H1 (cell line): ENCODE measurements around the gene MCEE. TPM values are rescaled to one million over a fixed set of nuclear protein-coding genes. Genes with fewer than 3 reads are reported as not detected.

Experiments
- CTCF ChIA-PET: fragments of 300-600 bp; sonication (Branson Sonifier 250); formaldehyde crosslinking; loops from one replicate; lab custom pipeline; 2021; ENCODE audit not compliant: partially characterized antibody; lab: Charles Lee
- POLR2A ChIA-PET: fragments of 300-600 bp; sonication (Branson Sonifier 250); formaldehyde crosslinking; loops from one replicate; lab custom pipeline; 2021; ENCODE audit warnings: inconsistent platforms; ENCODE audit not compliant: partially characterized antibody; lab: Charles Lee
- DNase-seq, 2 experiments: peaks; one replicate each; pipeline versions ENCODE4 v3.0.0 to v3.0.0-alpha.2; 2010 to 2022; ENCODE audit warnings: low spot score in 2 of 2, low read depth in 1 of 2, mixed read lengths in 1 of 2
- FAIRE-seq: peaks from 2 replicates; lab custom pipeline; 2011; peaks lifted over from hg19 to GRCh38; lab: Jason Lieb, UNC
- H2AFZ ChIP-seq: 2 replicates; pipeline ENCODE4 v1.8.1; 2012; ENCODE audit warnings: low read length, inconsistent platforms
- H2AK5ac ChIP-seq: 2 replicates; pipeline ENCODE4 v1.6.1; 2013; ENCODE audit warnings: low read depth, low read length
- H2BK120ac ChIP-seq: replicated peaks from 2 replicates; pipeline ENCODE3; 2013; ENCODE audit warnings: low read depth, low read length, inconsistent platforms
- H2BK12ac ChIP-seq: 2 replicates; pipeline ENCODE4 v1.6.1; 2013; ENCODE audit warnings: low read depth, low read length
- H2BK15ac ChIP-seq: 2 replicates; pipeline ENCODE4 v1.6.1; 2013; ENCODE audit warnings: low read length
- H2BK20ac ChIP-seq: 2 replicates; pipeline ENCODE4 v1.6.1; 2013; ENCODE audit warnings: low read length
- H2BK5ac ChIP-seq: 2 replicates; pipeline ENCODE4 v1.6.1; 2013; ENCODE audit warnings: low read depth, low read length
- H3K14ac ChIP-seq: 2 replicates; pipeline ENCODE4 v1.6.1; 2013; ENCODE audit warnings: inconsistent platforms; ENCODE audit not compliant: insufficient read length
- H3K18ac ChIP-seq: 2 replicates; pipeline ENCODE4 v1.6.1; 2013; ENCODE audit warnings: low read length; ENCODE audit errors: extremely low read depth
- H3K23ac ChIP-seq: 2 replicates; pipeline ENCODE4 v1.6.1; 2013; ENCODE audit warnings: inconsistent platforms; ENCODE audit not compliant: insufficient read length
- H3K23me2 ChIP-seq: 2 replicates; pipeline ENCODE4 v1.6.1; 2013; ENCODE audit warnings: low read depth, low read length
- H3K27ac ChIP-seq: 2 replicates; pipeline ENCODE4 v1.6.1; 2011; ENCODE audit warnings: low read depth, low read length, inconsistent platforms
- H3K27me3 ChIP-seq, 4 experiments: replicated peaks in 1 of 4; 1 replicate in 1 of 4; 2 replicates in 3 of 4; pipeline versions ENCODE4 v1.6.1 to v1.8.1; 2011 to 2013; ENCODE audit warnings: low read length in 3 of 4, mild to moderate bottlenecking in 3 of 4, inconsistent platforms in 2 of 4, mixed read lengths in 2 of 4, moderate library complexity in 1 of 4; ENCODE audit not compliant: control insufficient read depth in 3 of 4, insufficient read depth in 3 of 4; ENCODE audit errors: extremely low read depth in 1 of 4
- H3K36me3 ChIP-seq, 4 experiments: 2 replicates each; pipeline versions ENCODE4 v1.6.1 to v1.8.1; 2011 to 2013; ENCODE audit warnings: mild to moderate bottlenecking in 4 of 4, low read length in 3 of 4, moderate library complexity in 2 of 4, control low read depth in 1 of 4, inconsistent platforms in 1 of 4; ENCODE audit not compliant: insufficient read depth in 4 of 4, control insufficient read depth in 2 of 4
- H3K4ac ChIP-seq: replicated peaks from 2 replicates; pipeline ENCODE3; 2013; ENCODE audit warnings: low read length, low read depth, mixed read lengths, inconsistent platforms; ENCODE audit not compliant: insufficient read length
- H3K4me1 ChIP-seq, 4 experiments: replicated peaks in 1 of 4; 1 replicate in 1 of 4; 2 replicates in 3 of 4; pipeline versions ENCODE4 v1.6.1 to v1.8.1; 2011 to 2013; ENCODE audit warnings: low read length in 3 of 4, inconsistent platforms in 2 of 4, mixed read lengths in 1 of 4; ENCODE audit not compliant: insufficient read depth in 4 of 4, control insufficient read depth in 3 of 4
- H3K4me2 ChIP-seq, 2 experiments: 2 replicates each; pipeline versions ENCODE4 v1.6.1 to v1.8.1; 2011 to 2013; ENCODE audit warnings: low read depth in 2 of 2, low read length in 2 of 2, control low read depth in 1 of 2, inconsistent platforms in 1 of 2, mild to moderate bottlenecking in 1 of 2; ENCODE audit not compliant: insufficient read depth in 1 of 2
- H3K4me3 ChIP-seq, 4 experiments: fragments of 200-600, 300-600 bp in 1 of 4; sonication (generic), shearing (Covaris generic), sonication (Bioruptor Twin) in 1 of 4; 2 replicates each; pipeline versions ENCODE4 v1.5.1 to v1.8.1; 2011 to 2016; ENCODE audit warnings: low read length in 4 of 4, low read depth in 3 of 4, control low read depth in 2 of 4, inconsistent platforms in 2 of 4, mild to moderate bottlenecking in 2 of 4, mixed read lengths in 1 of 4, moderate library complexity in 1 of 4; ENCODE audit not compliant: insufficient read depth in 2 of 4; ENCODE audit errors: extremely low read depth in 1 of 4
- H3K56ac ChIP-seq: replicated peaks from 2 replicates; pipeline ENCODE3; 2013; ENCODE audit warnings: low read depth, mild to moderate bottlenecking, mixed read lengths, low read length, inconsistent platforms; ENCODE audit not compliant: insufficient read length
- H3K79me1 ChIP-seq: 2 replicates; pipeline ENCODE4 v1.6.1; 2013; ENCODE audit warnings: low read depth, low read length, control low read depth
- H3K79me2 ChIP-seq, 2 experiments: 2 replicates each; pipeline versions ENCODE4 v1.6.1 to v1.8.1; 2012 to 2013; ENCODE audit warnings: low read length in 2 of 2, mild to moderate bottlenecking in 2 of 2, inconsistent platforms in 1 of 2; ENCODE audit not compliant: insufficient read depth in 2 of 2, control insufficient read depth in 1 of 2
- H3K9ac ChIP-seq, 4 experiments: replicated peaks in 1 of 4; 1 replicate in 1 of 4; 2 replicates in 3 of 4; pipeline versions ENCODE4 v1.6.1 to v1.8.1; 2011 to 2013; ENCODE audit warnings: low read depth in 3 of 4, low read length in 3 of 4, control low read depth in 2 of 4, mild to moderate bottlenecking in 2 of 4, moderate library complexity in 2 of 4, inconsistent platforms in 1 of 4; ENCODE audit errors: extremely low read depth in 1 of 4
- H3K9me3 ChIP-seq, 2 experiments: 2 replicates each; pipeline versions ENCODE4 v1.6.1 to v1.8.1; 2012 to 2013; ENCODE audit warnings: mild to moderate bottlenecking in 2 of 2, moderate library complexity in 2 of 2, control low read depth in 1 of 2, inconsistent platforms in 1 of 2, low read depth in 1 of 2, low read length in 1 of 2, mixed read lengths in 1 of 2; ENCODE audit not compliant: insufficient read depth in 2 of 2
- H4K20me1 ChIP-seq, 2 experiments: replicated peaks in 1 of 2; 2 replicates each; pipeline versions ENCODE3 to v1.8.1; 2011 to 2013; ENCODE audit warnings: inconsistent platforms in 2 of 2, low read length in 2 of 2, mild to moderate bottlenecking in 1 of 2; ENCODE audit not compliant: insufficient read depth in 2 of 2, control insufficient read depth in 1 of 2
- H4K5ac ChIP-seq: 2 replicates; pipeline ENCODE4 v1.6.1; 2013; ENCODE audit warnings: low read length, low read depth, mixed read lengths, inconsistent platforms; ENCODE audit not compliant: insufficient read length
- H4K8ac ChIP-seq: 2 replicates; pipeline ENCODE4 v1.8.0; 2013; ENCODE audit warnings: mild to moderate bottlenecking, moderate library complexity, low read length, inconsistent platforms; ENCODE audit not compliant: insufficient read depth; ENCODE audit errors: extremely low read depth
- H4K91ac ChIP-seq: replicated peaks from 2 replicates; pipeline ENCODE3; 2013; ENCODE audit warnings: low read length, mixed read lengths, inconsistent platforms; ENCODE audit not compliant: insufficient read length
- KDM4A ChIP-seq: IDR thresholded peaks from one replicate; pipeline ENCODE4 v1.7.1; 2012; ENCODE audit warnings: low read depth, mild to moderate bottlenecking, moderate library complexity, low read length, inconsistent platforms; ENCODE audit not compliant: severe bottlenecking
- TAF7 ChIP-seq: optimal IDR thresholded peaks from 2 replicates; pipeline ENCODE3; 2011; ENCODE audit warnings: low read depth, mild to moderate bottlenecking, inconsistent platforms, low read length, moderate library complexity, borderline replicate concordance
- TCF12 ChIP-seq: IDR thresholded peaks from 2 replicates; pipeline ENCODE4 v1.6.1; 2011; ENCODE audit warnings: low read depth, mild to moderate bottlenecking, low read length
- WGBS, 2 experiments: shearing (Covaris generic) in 1 of 2; methylation state at CpG; one replicate each; pipeline versions ENCODE4 v1.1.6 to v1.1.7; 2013 to 2015; ENCODE audit warnings: low lambda C conversion rate in 2 of 2, mixed read lengths in 2 of 2, inconsistent platforms in 1 of 2, low coverage in 1 of 2, missing lambda C conversion rate in 1 of 2; ENCODE audit not compliant: insufficient replicate concordance in 2 of 2, insufficient coverage in 1 of 2, insufficient read length in 1 of 2; ENCODE audit errors: extremely low coverage in 1 of 2, missing lambda C conversion rate in 1 of 2; 5-methylcytosine and 5-hydroxymethylcytosine counted together
- polyA plus RNA-seq, 7 experiments: library from polyadenylated mRNA; depleted of rRNA in 3 of 7; stranded (reverse) in 5 of 7; unstranded in 2 of 7; fragments of >200 nt in 5 of 7; fragments of 200-250 nt in 2 of 7; gene quantifications; 1 replicate in 5 of 7; 2 replicates in 1 of 7; 4 replicates in 1 of 7; pipeline versions ENCODE4 v1.2.1 to v1.2.3, GENCODE V29; 2011 to 2013; ENCODE audit warnings: missing spikeins in 2 of 7, mixed read lengths in 2 of 7
- total RNA-seq: library from RNA; stranded (reverse); fragmentation: NEBNext Ultra II Directional; extraction: Animal tissue kit (Norgen Biotek cat#: 25700); gene quantifications from 2 replicates; pipeline ENCODE4 v1.2.1, GENCODE V29; 2021
- TF ChIP-seq, protein P1 (sequence below), 3 experiments: IDR thresholded peaks; 1 replicate in 2 of 3; 2 replicates in 1 of 3; pipeline versions ENCODE4 v1.5.1 to v1.6.1; 2011; ENCODE audit warnings: low read length in 3 of 3, mild to moderate bottlenecking in 3 of 3, inconsistent platforms in 2 of 3, low read depth in 1 of 3, moderate library complexity in 1 of 3; ENCODE audit not compliant: insufficient read depth in 1 of 3; ENCODE audit errors: control extremely low read depth in 1 of 3

Gene MCEE
- total and polyA plus RNA-seq, 2 of the 8 experiments (the other 6 are each of a cell fraction or from before 2014, with no cell fraction given), result 7.3 to 14.1 TPM

DNA sequence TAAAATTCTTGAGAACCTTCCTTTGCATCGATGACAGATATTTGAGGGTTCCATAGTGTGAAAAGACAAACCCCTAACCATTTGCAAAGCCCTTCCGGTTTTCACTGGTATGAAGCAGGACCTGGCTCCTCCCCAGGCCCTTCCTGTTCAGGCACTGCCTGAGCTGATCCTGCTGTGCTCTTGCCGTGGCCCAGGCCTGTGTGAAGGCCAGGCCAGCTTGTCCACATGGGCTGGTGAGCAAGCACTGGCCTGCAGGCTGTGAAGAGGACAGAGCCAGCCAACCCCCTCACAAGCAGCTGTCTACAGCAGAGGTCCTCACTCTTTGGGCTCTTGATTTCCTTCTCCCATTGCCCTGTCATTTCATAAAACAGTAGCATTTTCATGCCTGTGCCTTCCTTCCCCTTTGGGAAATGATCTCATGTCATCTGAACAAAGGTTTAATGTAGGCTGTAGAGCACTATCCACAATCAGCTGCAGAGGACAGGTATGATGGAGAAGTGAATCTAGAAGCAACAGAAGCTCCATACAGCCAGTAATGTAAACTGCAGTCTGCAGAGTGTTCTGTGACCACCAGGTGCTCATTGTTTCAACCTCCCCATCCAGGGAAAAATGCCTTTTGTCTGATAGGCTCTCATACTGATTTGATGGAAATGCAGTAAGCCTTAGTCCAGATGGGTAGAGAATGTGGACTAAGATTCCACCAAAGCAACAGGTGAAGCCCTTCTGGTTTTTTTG is 20.2 kb upstream of the MCEE start:
- no peak overlapping the region for H3K4me3 ChIP-seq
- no peak overlapping the region for H4K5ac ChIP-seq
- no peak overlapping the region for H3K4me2 ChIP-seq
- no peaks in the 10 kb centered on the region for H3K9me3 ChIP-seq
- TF ChIP-seq, protein P1, sequence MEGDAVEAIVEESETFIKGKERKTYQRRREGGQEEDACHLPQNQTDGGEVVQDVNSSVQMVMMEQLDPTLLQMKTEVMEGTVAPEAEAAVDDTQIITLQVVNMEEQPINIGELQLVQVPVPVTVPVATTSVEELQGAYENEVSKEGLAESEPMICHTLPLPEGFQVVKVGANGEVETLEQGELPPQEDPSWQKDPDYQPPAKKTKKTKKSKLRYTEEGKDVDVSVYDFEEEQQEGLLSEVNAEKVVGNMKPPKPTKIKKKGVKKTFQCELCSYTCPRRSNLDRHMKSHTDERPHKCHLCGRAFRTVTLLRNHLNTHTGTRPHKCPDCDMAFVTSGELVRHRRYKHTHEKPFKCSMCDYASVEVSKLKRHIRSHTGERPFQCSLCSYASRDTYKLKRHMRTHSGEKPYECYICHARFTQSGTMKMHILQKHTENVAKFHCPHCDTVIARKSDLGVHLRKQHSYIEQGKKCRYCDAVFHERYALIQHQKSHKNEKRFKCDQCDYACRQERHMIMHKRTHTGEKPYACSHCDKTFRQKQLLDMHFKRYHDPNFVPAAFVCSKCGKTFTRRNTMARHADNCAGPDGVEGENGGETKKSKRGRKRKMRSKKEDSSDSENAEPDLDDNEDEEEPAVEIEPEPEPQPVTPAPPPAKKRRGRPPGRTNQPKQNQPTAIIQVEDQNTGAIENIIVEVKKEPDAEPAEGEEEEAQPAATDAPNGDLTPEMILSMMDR (IDR thresholded peaks at IDR 0.05; ENCODE audit: control extremely low read depth in 1 of 3, insufficient read depth in 1 of 3, low read depth in 1 of 3, low read length in 3 of 3), result peak in 1 of 3 experiments; percentile 29; a peak in 1 of 4 replicates
- TF ChIP-seq TAF7 (no peak), KDM4A (no peak), TCF12 (no peak)
- H2BK12ac ChIP-seq, result no peak overlapping the region
- H3K79me1 ChIP-seq, result no peaks in the 10 kb centered on the region
- 83% methylated on average over 3 of the region's 3 CpGs; no CpG with 5 or more reads in 1 of the 2 experiments for WGBS, 2 experiments
- H3K56ac ChIP-seq, result no peak overlapping the region
- ChIA-PET CTCF (interaction anchor here (1.0 to 4.6 kb wide), 9 partner anchors 10 to 143 kb away, joined by 3 to 14 read pairs (median 5); no protein-coding TSS in a partner anchor), POLR2A (interaction anchor here (0.9 to 1.5 kb wide), 4 partner anchors 17 to 356 kb away, joined by 3 to 4 read pairs (median 3); partner anchors contain the start of gene NAGK)
- no peak overlapping the region for H3K18ac ChIP-seq
- FAIRE-seq, result no peak
- H3K14ac ChIP-seq, result no peak overlapping the region
- H2BK20ac ChIP-seq, result no peak overlapping the region
- peaks cover 14 to 45% (median 33%) of the 10 kb centered on the region in 4 experiments for H3K36me3 ChIP-seq
- H3K27me3 ChIP-seq, result no peaks in the 10 kb centered on the region; a peak in 1 of 7 replicates
- H4K20me1 ChIP-seq, result peaks cover 2 to 6% of the 10 kb centered on the region in 2 experiments
- H3K4me1 ChIP-seq, result no peaks in the 10 kb centered on the region
- H3K23ac ChIP-seq, result no peak overlapping the region
- H4K91ac ChIP-seq, result no peak overlapping the region
- no peak overlapping the region for H3K27ac ChIP-seq
- H3K23me2 ChIP-seq, result no peaks in the 10 kb centered on the region
- no peak overlapping the region for H2BK15ac ChIP-seq
- no peaks in the 10 kb centered on the region for H3K79me2 ChIP-seq
- no peak overlapping the region for H2AFZ ChIP-seq
- DNase-seq, result no peak
- no peak overlapping the region for H3K4ac ChIP-seq
- no peak overlapping the region for H4K8ac ChIP-seq
- no peak overlapping the region for H2BK120ac ChIP-seq
- H2AK5ac ChIP-seq, result no peak overlapping the region
- H2BK5ac ChIP-seq, result no peak overlapping the region
- no peak overlapping the region for H3K9ac ChIP-seq
